DMS114 treated with DMSO at 0.1 percent for 48 hours (cell line): ENCODE data around the gene CSH2.
"Not testable (repeated sequence)": the region's sequence is repeated elsewhere in the genome, so short reads cannot be mapped to it uniquely, and the experiment has no call there.

Experiments used
- DNase-seq: peaks from one replicate; lab custom pipeline; 2025; ENCODE audit not compliant: unreplicated experiment; lab: John Stamatoyannopoulos, UW

CSH2 gene

GRCh38 chr17:63873577-63873976 lies at the start of gene CSH2:
CSH2 (minus strand) TSS chr17:63873677; CDS start chr17:63873614, 63 bp downstream.
- not testable (repeated sequence) for DNase-seq

GRCh38 chr17:63922402-63922801 lies 48.9 kb upstream of the CSH2 start:
- not testable (repeated sequence) for DNase-seq

- not testable (repeated sequence) for DNase-seq
Measured at GRCh38 chr17:63920779-63921178, 47.3 kb upstream of the CSH2 start.

GRCh38 chr17:63920050-63920449 lies 46.6 kb upstream of the CSH2 start:
- DNase-seq, result not testable (repeated sequence)

GRCh38 chr17:63919311-63919723 lies 45.8 kb upstream of the CSH2 start:
- no peak for DNase-seq

- not testable (repeated sequence) for DNase-seq
Measured at GRCh38 chr17:63918789-63919305, 45.4 kb upstream of the CSH2 start, which contains the start of gene GH1. GH1 (minus strand) TSS chr17:63918839; CDS start chr17:63918776, 63 bp downstream.

- DNase-seq, result no peak
Measured at GRCh38 chr17:63918305-63918704, 44.8 kb upstream of the CSH2 start.

- DNase-seq, result no peak
Measured at GRCh38 chr17:63917646-63918045, 44.2 kb upstream of the CSH2 start.

GRCh38 chr17:63917206-63917605 lies 43.7 kb upstream of the CSH2 start:
- DNase-seq, result not testable (repeated sequence)

GRCh38 chr17:63916566-63917185 lies 43.2 kb upstream of the CSH2 start:
- no peak for DNase-seq

- not testable (repeated sequence) for DNase-seq
Measured at GRCh38 chr17:63915753-63916152, 42.3 kb upstream of the CSH2 start.

GRCh38 chr17:63914471-63914870 lies 41.0 kb upstream of the CSH2 start:
- no peak for DNase-seq

- no peak for DNase-seq
Measured at GRCh38 chr17:63911657-63912100, 38.2 kb upstream of the CSH2 start.

GRCh38 chr17:63911041-63911635 lies 37.7 kb upstream of the CSH2 start, which contains the start of gene CSHL1:
CSHL1 (minus strand) TSS chr17:63911258; CDS start chr17:63911196, 62 bp downstream.
- no peak for DNase-seq

- DNase-seq, result no peak
Measured at GRCh38 chr17:63910096-63910495, 36.6 kb upstream of the CSH2 start.

GRCh38 chr17:63909586-63909985 lies 36.1 kb upstream of the CSH2 start:
- not testable (repeated sequence) for DNase-seq

GRCh38 chr17:63907161-63907778 lies 33.8 kb upstream of the CSH2 start:
- DNase-seq, result not testable (repeated sequence)

- not testable (repeated sequence) for DNase-seq
Measured at GRCh38 chr17:63904796-63905195, 31.3 kb upstream of the CSH2 start.

GRCh38 chr17:63903787-63904201 lies 30.3 kb upstream of the CSH2 start:
- DNase-seq, result not testable (repeated sequence)

- not testable (repeated sequence) for DNase-seq
Measured at GRCh38 chr17:63901971-63902370, 28.5 kb upstream of the CSH2 start.

GRCh38 chr17:63898899-63899798 lies 25.7 kb upstream of the CSH2 start:
- DNase-seq, result not testable (repeated sequence)
